T-helper 1 cell (primary cell): ENCODE data around the gene CBFA2T2.
A peak's percentile ranks its signal among the peaks of the same experiment; 100 is the strongest.
"Not testable (repeated sequence)": the region's sequence is repeated elsewhere in the genome, so short reads cannot be mapped to it uniquely, and the experiment has no call there.

Source experiments
- DNase-seq, 5 donors: peaks; one replicate each; pipeline ENCODE4 v3.0.0-alpha.2; 2012 to 2020

The CBFA2T2 gene

GRCh38 chr20:33685328-33686099 lies 195.6 kb downstream of the CBFA2T2 start:
- DNase-seq, result peak in 3 of 5 donors; percentile 32 to 78 (median 49)

GRCh38 chr20:33686100-33686983 lies 196.4 kb downstream of the CBFA2T2 start, which contains the start of gene E2F1:
Gene E2F1 (minus strand): TSS chr20:33686385. CDS start chr20:33686264, 121 bp downstream.
- DNase-seq, result peak; percentile 89 to 95 (median 92)

GRCh38 chr20:33686984-33687366 lies 197.1 kb downstream of the CBFA2T2 start:
- DNase-seq, result no peak

GRCh38 chr20:33687370-33687915 lies 197.5 kb downstream of the CBFA2T2 start:
- DNase-seq, result no peak

- no peak for DNase-seq
These were observed 198.4 kb downstream of the CBFA2T2 start for GRCh38 chr20:33687993-33688937.

- no peak for DNase-seq
These were observed 199.1 kb downstream of the CBFA2T2 start for GRCh38 chr20:33688938-33689424.

GRCh38 chr20:33689493-33689892 lies 199.6 kb downstream of the CBFA2T2 start:
- no peak for DNase-seq

GRCh38 chr20:33689973-33690372 lies 200.1 kb downstream of the CBFA2T2 start:
- peak in 1 of 5 donors; percentile 56 for DNase-seq

GRCh38 chr20:33693289-33693688 lies 203.4 kb downstream of the CBFA2T2 start:
- DNase-seq, result no peak

- no peak for DNase-seq
These were observed 204.1 kb downstream of the CBFA2T2 start for GRCh38 chr20:33693741-33694638.

- no peak for DNase-seq
These were observed 204.7 kb downstream of the CBFA2T2 start for GRCh38 chr20:33694639-33695012.

GRCh38 chr20:33696448-33696847 lies 206.6 kb downstream of the CBFA2T2 start:
- no peak for DNase-seq

- DNase-seq, result no peak
These were observed 207.2 kb downstream of the CBFA2T2 start for GRCh38 chr20:33697129-33697528.

- DNase-seq, result not testable (repeated sequence)
These were observed 209.1 kb downstream of the CBFA2T2 start for GRCh38 chr20:33698966-33699365.
